Measurements from ENCODE around the gene CMSS1.

The CMSS1 gene

DNA sequence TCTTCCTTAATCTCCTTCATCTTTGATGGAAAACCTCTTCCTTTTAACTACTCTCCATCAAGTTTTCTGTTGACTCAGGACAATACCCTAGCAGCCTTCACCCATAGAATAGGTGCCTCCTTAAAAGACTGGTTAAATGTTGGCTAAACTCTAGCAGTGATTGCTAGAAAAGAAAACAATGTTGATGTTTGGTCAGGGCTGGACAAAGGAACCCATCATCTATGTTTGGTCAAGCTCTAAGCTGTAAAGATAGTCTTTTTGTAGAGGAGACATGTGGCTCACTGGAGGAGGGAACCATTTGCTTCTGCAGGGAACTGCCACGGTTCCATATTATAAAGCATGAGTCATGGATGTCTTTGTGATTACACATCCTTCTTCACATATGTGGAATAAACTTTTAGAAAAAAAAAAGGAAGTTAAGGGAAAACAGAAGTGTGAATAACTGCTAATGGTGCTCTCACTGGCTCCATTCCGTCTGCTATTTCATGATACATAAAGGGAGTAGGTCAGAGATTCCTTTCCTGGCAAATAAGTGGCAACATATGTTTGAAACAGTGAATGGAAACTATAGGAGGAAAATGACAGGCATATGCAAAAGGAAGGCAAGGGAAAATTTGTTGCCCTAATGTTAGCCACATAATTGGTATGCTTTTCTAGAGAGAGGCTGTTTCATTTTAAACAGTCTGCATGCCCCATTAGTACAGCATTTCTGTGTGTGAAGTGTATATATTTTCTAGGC is 78.2 kb downstream of the CMSS1 start:
- H3K4me3 ChIP-seq (replicated peaks; ENCODE audit: insufficient read depth, low read length), result no peak overlapping the region
- peak; percentile 59 to 71 for DNase-seq (ENCODE audit: low read depth in 1 of 2, low spot score in 1 of 2)
- H3K27ac ChIP-seq (replicated peaks), result peak overlapping the region; percentile 91
- H3K27me3 ChIP-seq (ENCODE audit: insufficient read depth, poor library complexity, severe bottlenecking), result no peaks in the 10 kb centered on the region
- TF ChIP-seq, protein P1, sequence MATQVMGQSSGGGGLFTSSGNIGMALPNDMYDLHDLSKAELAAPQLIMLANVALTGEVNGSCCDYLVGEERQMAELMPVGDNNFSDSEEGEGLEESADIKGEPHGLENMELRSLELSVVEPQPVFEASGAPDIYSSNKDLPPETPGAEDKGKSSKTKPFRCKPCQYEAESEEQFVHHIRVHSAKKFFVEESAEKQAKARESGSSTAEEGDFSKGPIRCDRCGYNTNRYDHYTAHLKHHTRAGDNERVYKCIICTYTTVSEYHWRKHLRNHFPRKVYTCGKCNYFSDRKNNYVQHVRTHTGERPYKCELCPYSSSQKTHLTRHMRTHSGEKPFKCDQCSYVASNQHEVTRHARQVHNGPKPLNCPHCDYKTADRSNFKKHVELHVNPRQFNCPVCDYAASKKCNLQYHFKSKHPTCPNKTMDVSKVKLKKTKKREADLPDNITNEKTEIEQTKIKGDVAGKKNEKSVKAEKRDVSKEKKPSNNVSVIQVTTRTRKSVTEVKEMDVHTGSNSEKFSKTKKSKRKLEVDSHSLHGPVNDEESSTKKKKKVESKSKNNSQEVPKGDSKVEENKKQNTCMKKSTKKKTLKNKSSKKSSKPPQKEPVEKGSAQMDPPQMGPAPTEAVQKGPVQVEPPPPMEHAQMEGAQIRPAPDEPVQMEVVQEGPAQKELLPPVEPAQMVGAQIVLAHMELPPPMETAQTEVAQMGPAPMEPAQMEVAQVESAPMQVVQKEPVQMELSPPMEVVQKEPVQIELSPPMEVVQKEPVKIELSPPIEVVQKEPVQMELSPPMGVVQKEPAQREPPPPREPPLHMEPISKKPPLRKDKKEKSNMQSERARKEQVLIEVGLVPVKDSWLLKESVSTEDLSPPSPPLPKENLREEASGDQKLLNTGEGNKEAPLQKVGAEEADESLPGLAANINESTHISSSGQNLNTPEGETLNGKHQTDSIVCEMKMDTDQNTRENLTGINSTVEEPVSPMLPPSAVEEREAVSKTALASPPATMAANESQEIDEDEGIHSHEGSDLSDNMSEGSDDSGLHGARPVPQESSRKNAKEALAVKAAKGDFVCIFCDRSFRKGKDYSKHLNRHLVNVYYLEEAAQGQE (IDR thresholded peaks at IDR 0.05; ENCODE audit: insufficient replicate concordance, low read depth), result no peak
- TF ChIP-seq, protein P2, sequence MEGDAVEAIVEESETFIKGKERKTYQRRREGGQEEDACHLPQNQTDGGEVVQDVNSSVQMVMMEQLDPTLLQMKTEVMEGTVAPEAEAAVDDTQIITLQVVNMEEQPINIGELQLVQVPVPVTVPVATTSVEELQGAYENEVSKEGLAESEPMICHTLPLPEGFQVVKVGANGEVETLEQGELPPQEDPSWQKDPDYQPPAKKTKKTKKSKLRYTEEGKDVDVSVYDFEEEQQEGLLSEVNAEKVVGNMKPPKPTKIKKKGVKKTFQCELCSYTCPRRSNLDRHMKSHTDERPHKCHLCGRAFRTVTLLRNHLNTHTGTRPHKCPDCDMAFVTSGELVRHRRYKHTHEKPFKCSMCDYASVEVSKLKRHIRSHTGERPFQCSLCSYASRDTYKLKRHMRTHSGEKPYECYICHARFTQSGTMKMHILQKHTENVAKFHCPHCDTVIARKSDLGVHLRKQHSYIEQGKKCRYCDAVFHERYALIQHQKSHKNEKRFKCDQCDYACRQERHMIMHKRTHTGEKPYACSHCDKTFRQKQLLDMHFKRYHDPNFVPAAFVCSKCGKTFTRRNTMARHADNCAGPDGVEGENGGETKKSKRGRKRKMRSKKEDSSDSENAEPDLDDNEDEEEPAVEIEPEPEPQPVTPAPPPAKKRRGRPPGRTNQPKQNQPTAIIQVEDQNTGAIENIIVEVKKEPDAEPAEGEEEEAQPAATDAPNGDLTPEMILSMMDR (IDR thresholded peaks at IDR 0.05; ENCODE audit: insufficient read depth, low read length), result no peak
- TF ChIP-seq SPI1 (IDR thresholded peaks at IDR 0.05; ENCODE audit: borderline replicate concordance, low read depth), result peak; percentile 82
- no peak for TF ChIP-seq GABPA (IDR thresholded peaks at IDR 0.05; ENCODE audit: low read depth)
- peak; percentile 15; the same call in 1 of the 2 replicates for TF ChIP-seq POLR2AphosphoS5 (IDR thresholded peaks at IDR 0.05; ENCODE audit: low read depth)

- Histone ChIP-seq H3K27ac (replicated peaks) (peak overlapping the region; percentile 91), H3K27me3 (ENCODE audit: insufficient read depth, poor library complexity, severe bottlenecking) (no peaks in the 10 kb centered on the region), H3K4me3 (replicated peaks; ENCODE audit: insufficient read depth, low read length) (no peak overlapping the region; the same call in 1 of the 2 replicates)
- TF ChIP-seq, protein P2 (IDR thresholded peaks at IDR 0.05; ENCODE audit: insufficient read depth, low read length), result no peak
- TF ChIP-seq SPI1 (IDR thresholded peaks at IDR 0.05; ENCODE audit: borderline replicate concordance, low read depth), result peak; percentile 31; the same call in 1 of the 2 replicates
- no peak for DNase-seq (ENCODE audit: low read depth in 1 of 2, low spot score in 1 of 2)
These were observed 78.8 kb downstream of the CMSS1 start for GRCh38 chr3:99896482-99896881.

- no peaks in the 10 kb centered on the region for H3K27me3 ChIP-seq (ENCODE audit: insufficient read depth, poor library complexity, severe bottlenecking)
- H3K4me3 ChIP-seq (replicated peaks; ENCODE audit: insufficient read depth, low read length), result no peak overlapping the region
- H3K27ac ChIP-seq (replicated peaks), result no peak overlapping the region
- TF ChIP-seq SPI1 (IDR thresholded peaks at IDR 0.05; ENCODE audit: borderline replicate concordance, low read depth) (no peak), POLR2AphosphoS5 (IDR thresholded peaks at IDR 0.05; ENCODE audit: low read depth) (no peak), GABPA (IDR thresholded peaks at IDR 0.05; ENCODE audit: low read depth) (no peak)
- TF ChIP-seq, protein P1 (IDR thresholded peaks at IDR 0.05; ENCODE audit: insufficient replicate concordance, low read depth), result no peak
- TF ChIP-seq, protein P2 (IDR thresholded peaks at IDR 0.05; ENCODE audit: insufficient read depth, low read length), result no peak
- no peak for DNase-seq (ENCODE audit: low read depth in 1 of 2, low spot score in 1 of 2)
These were observed 81.9 kb downstream of the CMSS1 start for GRCh38 chr3:99899603-99900002.
